CD4-positive, alpha-beta memory T cell (primary cell): Measurements from ENCODE around the gene RARG. TPM values are rescaled to one million over a fixed set of nuclear protein-coding genes. Genes with fewer than 3 reads are reported as not detected.

ENCODE experiments used
- CTCF ChIA-PET: fragments of 350-600 bp; sonication (Branson Sonifier 250); formaldehyde crosslinking; loops from one replicate; lab custom pipeline; 2021; ENCODE audit warnings: inconsistent platforms; ENCODE audit not compliant: partially characterized antibody; lab: Charles Lee
- POLR2A ChIA-PET: fragments of 350-600 bp; sonication (Branson Sonifier 250); formaldehyde crosslinking; loops from one replicate; lab custom pipeline; 2021; ENCODE audit not compliant: partially characterized antibody; lab: Charles Lee
- DNase-seq, 5 donors: peaks; one replicate each; pipeline versions ENCODE4 v3.0.0 to v3.0.0-alpha.2; 2020 to 2022; ENCODE audit warnings: mixed read lengths in 1 of 5
- H3K27ac ChIP-seq: one replicate; pipeline ENCODE4 v1.7.0; 2013; ENCODE audit warnings: low read depth, low read length
- H3K27me3 ChIP-seq: 2 replicates; pipeline ENCODE4 v1.7.0; 2013; ENCODE audit warnings: mild to moderate bottlenecking, low read length, moderate library complexity; ENCODE audit not compliant: insufficient read depth
- H3K36me3 ChIP-seq: 2 replicates; pipeline ENCODE4 v1.7.0; 2013; ENCODE audit warnings: mild to moderate bottlenecking, low read length, moderate library complexity; ENCODE audit not compliant: insufficient read depth
- H3K4me1 ChIP-seq: 2 replicates; pipeline ENCODE4 v1.7.0; 2013; ENCODE audit warnings: mild to moderate bottlenecking, low read length, moderate library complexity; ENCODE audit not compliant: insufficient read depth
- H3K4me3 ChIP-seq, 2 donors: one replicate each; pipeline ENCODE4 v1.7.0; 2013; ENCODE audit warnings: low read length in 2 of 2, mild to moderate bottlenecking in 1 of 2
- H3K9me3 ChIP-seq, 2 donors: one replicate each; pipeline ENCODE4 v1.7.0; 2013; ENCODE audit warnings: low read length in 2 of 2, control low read depth in 1 of 2; ENCODE audit not compliant: control insufficient read depth in 1 of 2
- H3K27ac Mint-ChIP-seq, 7 donors: one replicate each; pipeline ENCODE4 v1.8.0; 2020 to 2021; ENCODE audit warnings: mixed read lengths in 7 of 7, mild to moderate bottlenecking in 6 of 7, inconsistent platforms in 3 of 7, moderate library complexity in 3 of 7
- H3K27me3 Mint-ChIP-seq, 2 donors: one replicate each; pipeline ENCODE4 v1.8.0; 2020 to 2021; ENCODE audit warnings: mixed read lengths in 2 of 2
- H3K36me3 Mint-ChIP-seq, 2 donors: one replicate each; pipeline ENCODE4 v1.8.0; 2020 to 2021; ENCODE audit warnings: mixed read lengths in 2 of 2, inconsistent platforms in 1 of 2, mild to moderate bottlenecking in 1 of 2
- H3K4me1 Mint-ChIP-seq, 4 donors: one replicate each; pipeline ENCODE4 v1.8.0; 2020 to 2021; ENCODE audit warnings: mixed read lengths in 4 of 4, mild to moderate bottlenecking in 1 of 4
- H3K4me3 Mint-ChIP-seq, 8 donors: one replicate each; pipeline ENCODE4 v1.8.0; 2020 to 2021; ENCODE audit warnings: mixed read lengths in 8 of 8, mild to moderate bottlenecking in 7 of 8, moderate library complexity in 6 of 8, inconsistent platforms in 3 of 8
- H3K9me3 Mint-ChIP-seq, 8 donors: one replicate each; pipeline ENCODE4 v1.8.0; 2020 to 2021; ENCODE audit warnings: mixed read lengths in 8 of 8, mild to moderate bottlenecking in 5 of 8, inconsistent platforms in 3 of 8, moderate library complexity in 1 of 8
- intact Hi-C: fragments of 100-400 bp; cut with micrococcal nuclease; formaldehyde crosslinking; loops from one replicate; pipeline ENCODE4 v1.15.1; 2023
- polyA plus RNA-seq, 2 donors: library from polyadenylated mRNA; unstranded; fragments of 300-500 nt; fragmentation: Illumina TruSeq; gene quantifications; one replicate each; pipeline ENCODE4 v1.2.3, GENCODE V29; 2021
- total RNA-seq, 2 experiments: library from RNA; stranded (reverse); gene quantifications; one replicate each; pipeline ENCODE4 v1.2.3, GENCODE V29; 2021

RARG gene
- total and polyA plus RNA-seq, 4 experiments from 2014 or later: 13.2 to 86.0 (median 54.9) TPM

GRCh38 chr12:53192531-53193021 lies 39.4 kb downstream of the RARG start:
- intact Hi-C loops: loop anchor here (5.0 kb wide), 1 partner anchor 125 kb away; no protein-coding TSS in a partner anchor
- Histone ChIP-seq H3K27ac (no peak overlapping the region), H3K4me3 (no peak overlapping the region), H3K4me1 (peaks cover 28% of the 10 kb centered on the region), H3K9me3 (no peaks in the 10 kb centered on the region), H3K27me3 (no peaks in the 10 kb centered on the region), H3K36me3 (peaks cover 83% of the 10 kb centered on the region)
- DNase-seq: no peak
- no peaks in the 10 kb centered on the region for H3K9me3 Mint-ChIP-seq
- peak overlapping the region in 1 of 7 donors; percentile 64 for H3K27ac Mint-ChIP-seq
- H3K4me1 Mint-ChIP-seq: peaks cover 8 to 26% (median 16%) of the 10 kb centered on the region in 4 donors
- ChIA-PET POLR2A (interaction anchor here (1.2 to 27.7 kb wide), 7 partner anchors 7 to 153 kb away, joined by 3 to 463 read pairs (median 4); partner anchors contain the start of genes CSAD, ITGB7, PFDN5 and ZNF740), CTCF (interaction anchor here (1.0 to 6.7 kb wide), 2 partner anchors 32 to 128 kb away, joined by 4 to 65 read pairs; partner anchors contain the start of gene AAAS)
- no peak overlapping the region for H3K4me3 Mint-ChIP-seq
- H3K27me3 Mint-ChIP-seq: no peaks in the 10 kb centered on the region
- H3K36me3 Mint-ChIP-seq: peaks cover 59 to 83% of the 10 kb centered on the region in 2 donors

- H3K27me3 Mint-ChIP-seq: no peaks in the 10 kb centered on the region
- H3K4me1 Mint-ChIP-seq: peaks cover 9 to 23% (median 14%) of the 10 kb centered on the region in 4 donors
- H3K4me3 ChIP-seq: no peak overlapping the region
- intact Hi-C loops: loop anchor here (5.0 kb wide), 1 partner anchor 125 kb away; no protein-coding TSS in a partner anchor
- H3K36me3 ChIP-seq: peaks cover 84% of the 10 kb centered on the region
- ChIA-PET POLR2A (interaction anchor here (1.1 to 27.7 kb wide), 7 partner anchors 7 to 153 kb away, joined by 3 to 463 read pairs (median 5); partner anchors contain the start of genes AAAS, CSAD, ITGB7 and PFDN5), CTCF (interaction anchor here (0.5 to 6.7 kb wide), 5 partner anchors 9 to 102 kb away, joined by 3 to 65 read pairs (median 5); no protein-coding TSS in a partner anchor)
- peak overlapping the region in 2 of 7 donors; percentile 35 to 53 for H3K27ac Mint-ChIP-seq
- no peaks in the 10 kb centered on the region for H3K9me3 Mint-ChIP-seq
- no peak for DNase-seq
- no peak overlapping the region for H3K27ac ChIP-seq
- H3K36me3 Mint-ChIP-seq: peaks cover 62 to 84% of the 10 kb centered on the region in 2 donors
- H3K4me3 Mint-ChIP-seq: no peak overlapping the region
- H3K4me1 ChIP-seq: peaks cover 22% of the 10 kb centered on the region
- no peaks in the 10 kb centered on the region for H3K27me3 ChIP-seq
- no peaks in the 10 kb centered on the region for H3K9me3 ChIP-seq
Observed at GRCh38 chr12:53191885-53192530, 40.0 kb downstream of the RARG start.

- CTCF ChIA-PET: interaction anchor here (0.9 to 6.7 kb wide), 7 partner anchors 8 to 103 kb away, joined by 3 to 65 read pairs (median 3); no protein-coding TSS in a partner anchor
- Mint-ChIP-seq H3K27me3 (no peaks in the 10 kb centered on the region), H3K4me3 (no peak overlapping the region), H3K36me3 (peaks cover 62 to 84% of the 10 kb centered on the region in 2 donors), H3K27ac (peak overlapping the region in 5 of 7 donors; percentile 17 to 53 (median 36)), H3K4me1 (peaks cover 5 to 19% (median 11%) of the 10 kb centered on the region in 4 donors), H3K9me3 (no peaks in the 10 kb centered on the region)
- H3K36me3 ChIP-seq: peaks cover 84% of the 10 kb centered on the region
- H3K27me3 ChIP-seq: no peaks in the 10 kb centered on the region
- no peak for DNase-seq
- peaks cover 15% of the 10 kb centered on the region for H3K4me1 ChIP-seq
- H3K4me3 ChIP-seq: no peak overlapping the region
- intact Hi-C loops: loop anchor here (5.0 kb wide), 1 partner anchor 124 kb away; no protein-coding TSS in a partner anchor
- no peaks in the 10 kb centered on the region for H3K9me3 ChIP-seq
- no peak overlapping the region for H3K27ac ChIP-seq
- POLR2A ChIA-PET: interaction anchor here (1.1 to 27.7 kb wide), 6 partner anchors 6 to 154 kb away, joined by 3 to 463 read pairs (median 8); partner anchors contain the start of genes AAAS, CSAD, ITGB7 and ZNF740
Observed at GRCh38 chr12:53191096-53191884, 40.7 kb downstream of the RARG start.

GRCh38 chr12:53190108-53190729 lies 41.8 kb downstream of the RARG start:
- Mint-ChIP-seq H3K9me3 (no peaks in the 10 kb centered on the region), H3K4me1 (peaks cover 8 to 22% (median 11%) of the 10 kb centered on the region in 4 donors), H3K4me3 (no peak overlapping the region), H3K27me3 (no peaks in the 10 kb centered on the region), H3K36me3 (peaks cover 63 to 84% of the 10 kb centered on the region in 2 donors), H3K27ac (peak overlapping the region in 6 of 7 donors; percentile 51 to 79 (median 66))
- POLR2A ChIA-PET: interaction anchor here (1.0 to 27.7 kb wide), 5 partner anchors 5 to 39 kb away, joined by 3 to 463 read pairs (median 8); partner anchors contain the start of genes CSAD, ITGB7 and ZNF740
- intact Hi-C loops: loop anchor here (1.0 to 5.0 kb wide), 3 partner anchors 10 to 123 kb away; partner anchors contain the start of genes CSAD and ZNF740
- Histone ChIP-seq H3K4me3 (no peak overlapping the region), H3K27ac (no peak overlapping the region), H3K36me3 (peaks cover 84% of the 10 kb centered on the region), H3K4me1 (peaks cover 13% of the 10 kb centered on the region), H3K27me3 (no peaks in the 10 kb centered on the region), H3K9me3 (no peaks in the 10 kb centered on the region)
- DNase-seq: peak; percentile 46 to 64 (median 52)
- CTCF ChIA-PET: interaction anchor here (0.6 to 6.7 kb wide), 14 partner anchors 9 to 250 kb away, joined by 3 to 65 read pairs (median 5); partner anchors contain the start of gene CSAD

- peaks cover 47 to 81% of the 10 kb centered on the region in 2 donors for H3K36me3 Mint-ChIP-seq
- Histone ChIP-seq H3K4me1 (peaks cover 38% of the 10 kb centered on the region), H3K36me3 (peaks cover 76% of the 10 kb centered on the region), H3K4me3 (no peak overlapping the region), H3K27me3 (no peaks in the 10 kb centered on the region), H3K9me3 (no peaks in the 10 kb centered on the region), H3K27ac (no peak overlapping the region)
- H3K27me3 Mint-ChIP-seq: no peaks in the 10 kb centered on the region
- ChIA-PET CTCF (interaction anchor here (0.7 to 6.7 kb wide), 11 partner anchors 10 to 121 kb away, joined by 3 to 65 read pairs (median 4); partner anchors contain the start of gene ITGB7), POLR2A (interaction anchor here (0.9 to 17.3 kb wide), 6 partner anchors 15 to 108 kb away, joined by 4 to 463 read pairs (median 8); partner anchors contain the start of genes ITGB7 and SPRYD3)
- H3K9me3 Mint-ChIP-seq: no peaks in the 10 kb centered on the region
- no peak overlapping the region for H3K4me3 Mint-ChIP-seq
- H3K27ac Mint-ChIP-seq: peak overlapping the region in 5 of 7 donors; percentile 15 to 74 (median 35)
- H3K4me1 Mint-ChIP-seq: peaks cover 26 to 44% (median 32%) of the 10 kb centered on the region in 4 donors
- intact Hi-C loops: no loop called here
- no peak for DNase-seq
Observed at GRCh38 chr12:53187145-53187899, 44.7 kb downstream of the RARG start.
